Hepatocyte (in vitro differentiated cells): Measurements from ENCODE around the gene TNS3. TPM values are rescaled to one million over a fixed set of nuclear protein-coding genes. Genes with fewer than 3 reads are reported as not detected.

Experiments
- DNase-seq: peaks from one replicate; pipeline ENCODE4 v3.0.0-alpha.2; 2016; ENCODE audit warnings: low spot score
- H2AFZ ChIP-seq: fragments of 200-600 bp; sonication (generic); 2 replicates; pipeline ENCODE4 v1.6.0; 2016; ENCODE audit warnings: antibody characterized with exemption, mild to moderate bottlenecking
- H3K27ac ChIP-seq: fragments of 200-600 bp; sonication (generic); 2 replicates; pipeline ENCODE4 v1.5.1; 2016; ENCODE audit warnings: mild to moderate bottlenecking
- H3K27me3 ChIP-seq: fragments of 200-600 bp; sonication (generic); 2 replicates; pipeline ENCODE4 v1.6.1; 2016
- H3K36me3 ChIP-seq: fragments of 200-600 bp; sonication (generic); replicated peaks from 2 replicates; pipeline ENCODE4 v1.5.1; 2016; ENCODE audit warnings: low read depth; ENCODE audit not compliant: insufficient read depth
- H3K4me1 ChIP-seq: fragments of 200-600 bp; sonication (generic); 2 replicates; pipeline ENCODE4 v1.5.1; 2016; ENCODE audit warnings: mild to moderate bottlenecking, moderate library complexity; ENCODE audit not compliant: insufficient read depth
- H3K4me2 ChIP-seq: fragments of 200-600 bp; sonication (generic); 2 replicates; pipeline ENCODE4 v1.6.0; 2016
- H3K4me3 ChIP-seq: fragments of 200-600 bp; sonication (generic); 2 replicates; pipeline ENCODE4 v1.5.1; 2016; ENCODE audit warnings: mild to moderate bottlenecking
- H3K79me2 ChIP-seq: fragments of 200-600 bp; sonication (generic); 2 replicates; pipeline ENCODE4 v1.6.0; 2017; ENCODE audit warnings: mild to moderate bottlenecking
- H3K9me2 ChIP-seq: fragments of 200-600 bp; sonication (generic); replicated peaks from 2 replicates; pipeline ENCODE4 v1.6.0; 2017; ENCODE audit warnings: mild to moderate bottlenecking; ENCODE audit not compliant: insufficient read depth
- H3K9me3 ChIP-seq: fragments of 200-600 bp; sonication (generic); 2 replicates; pipeline ENCODE4 v1.5.1; 2016; ENCODE audit warnings: low read depth, mild to moderate bottlenecking
- H4K20me1 ChIP-seq: fragments of 200-600 bp; sonication (generic); 2 replicates; pipeline ENCODE4 v1.6.0; 2016; ENCODE audit warnings: mild to moderate bottlenecking; ENCODE audit not compliant: insufficient read depth, poor library complexity, severe bottlenecking
- EZH2 ChIP-seq: fragments of 200-600 bp; sonication (generic); IDR thresholded peaks from 2 replicates; pipeline ENCODE4 v1.6.1; 2016; ENCODE audit warnings: antibody characterized with exemption, mild to moderate bottlenecking, borderline replicate concordance
- EZH2phosphoT487 ChIP-seq: fragments of 200-600 bp; sonication (generic); IDR thresholded peaks from one replicate; pipeline ENCODE4 v1.6.1; 2018; ENCODE audit warnings: antibody characterized with exemption, mild to moderate bottlenecking, low read depth, moderate library complexity; ENCODE audit not compliant: unreplicated experiment, severe bottlenecking
- WGBS: methylation state at CpG from one replicate; pipeline ENCODE4 v1.1.6; 2016; ENCODE audit warnings: low lambda C conversion rate; ENCODE audit errors: missing lambda C conversion rate; 5-methylcytosine and 5-hydroxymethylcytosine counted together
- polyA plus RNA-seq: library from polyadenylated mRNA; unstranded; fragments of >200 nt; fragmentation: Nextera tagmentation; extraction: Ambion mirVana; gene quantifications from 2 replicates; pipeline ENCODE4 v1.2.1, GENCODE V29; 2016
- total RNA-seq: library from RNA; depleted of rRNA; stranded (reverse); fragments of >200 nt; gene quantifications from 2 replicates; pipeline ENCODE4 v1.2.3, GENCODE V29; 2014
- TF ChIP-seq, protein P1 (sequence below): fragments of 200-600 bp; sonication (generic); IDR thresholded peaks from 2 replicates; pipeline ENCODE4 v1.5.1; 2016; ENCODE audit warnings: antibody characterized with exemption, mild to moderate bottlenecking; ENCODE audit not compliant: poor library complexity

TNS3 gene
- total and polyA plus RNA-seq, 2 experiments from 2014 or later, result 30.0 to 73.3 TPM

DNA sequence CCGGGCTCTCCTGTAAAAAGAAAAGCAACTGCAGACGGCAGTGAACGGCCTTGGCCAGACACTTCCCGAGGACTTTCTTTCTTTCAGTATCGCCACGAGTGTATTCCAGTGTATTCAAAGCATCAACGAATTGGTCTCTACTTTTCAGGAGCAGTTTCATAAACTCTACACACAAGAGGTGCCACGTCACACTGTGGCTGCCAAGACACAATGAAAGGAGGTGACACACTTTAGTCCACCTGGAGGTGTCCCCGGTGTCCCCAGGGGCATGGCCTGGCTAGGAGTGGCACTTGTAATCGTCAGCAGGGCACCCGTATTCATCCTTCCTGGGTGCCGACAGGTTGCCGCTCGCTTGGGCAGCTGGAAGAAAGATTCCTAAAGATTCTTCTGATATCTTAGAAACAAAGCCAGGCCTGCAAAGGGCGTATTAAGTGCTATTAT lies 5.0 kb downstream of the TNS3 start:
- H3K4me3 ChIP-seq, result no peak overlapping the region
- no peaks in the 10 kb centered on the region for H4K20me1 ChIP-seq
- WGBS, result 46% methylated on average over 15 of the region's 15 CpGs
- peak overlapping the region; percentile 100 for H3K27ac ChIP-seq
- no peaks in the 10 kb centered on the region for H3K36me3 ChIP-seq
- no peaks in the 10 kb centered on the region for H3K9me2 ChIP-seq
- DNase-seq, result no peak
- peaks cover 81% of the 10 kb centered on the region for H3K4me1 ChIP-seq
- no peaks in the 10 kb centered on the region for H3K9me3 ChIP-seq
- peak overlapping the region; percentile 69 for H3K4me2 ChIP-seq
- no peak overlapping the region for H2AFZ ChIP-seq
- H3K27me3 ChIP-seq, result no peaks in the 10 kb centered on the region
- peaks cover 77% of the 10 kb centered on the region for H3K79me2 ChIP-seq
- TF ChIP-seq EZH2 (no peak), EZH2phosphoT487 (no peak)
- TF ChIP-seq, protein P1, sequence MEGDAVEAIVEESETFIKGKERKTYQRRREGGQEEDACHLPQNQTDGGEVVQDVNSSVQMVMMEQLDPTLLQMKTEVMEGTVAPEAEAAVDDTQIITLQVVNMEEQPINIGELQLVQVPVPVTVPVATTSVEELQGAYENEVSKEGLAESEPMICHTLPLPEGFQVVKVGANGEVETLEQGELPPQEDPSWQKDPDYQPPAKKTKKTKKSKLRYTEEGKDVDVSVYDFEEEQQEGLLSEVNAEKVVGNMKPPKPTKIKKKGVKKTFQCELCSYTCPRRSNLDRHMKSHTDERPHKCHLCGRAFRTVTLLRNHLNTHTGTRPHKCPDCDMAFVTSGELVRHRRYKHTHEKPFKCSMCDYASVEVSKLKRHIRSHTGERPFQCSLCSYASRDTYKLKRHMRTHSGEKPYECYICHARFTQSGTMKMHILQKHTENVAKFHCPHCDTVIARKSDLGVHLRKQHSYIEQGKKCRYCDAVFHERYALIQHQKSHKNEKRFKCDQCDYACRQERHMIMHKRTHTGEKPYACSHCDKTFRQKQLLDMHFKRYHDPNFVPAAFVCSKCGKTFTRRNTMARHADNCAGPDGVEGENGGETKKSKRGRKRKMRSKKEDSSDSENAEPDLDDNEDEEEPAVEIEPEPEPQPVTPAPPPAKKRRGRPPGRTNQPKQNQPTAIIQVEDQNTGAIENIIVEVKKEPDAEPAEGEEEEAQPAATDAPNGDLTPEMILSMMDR, result no peak

DNA sequence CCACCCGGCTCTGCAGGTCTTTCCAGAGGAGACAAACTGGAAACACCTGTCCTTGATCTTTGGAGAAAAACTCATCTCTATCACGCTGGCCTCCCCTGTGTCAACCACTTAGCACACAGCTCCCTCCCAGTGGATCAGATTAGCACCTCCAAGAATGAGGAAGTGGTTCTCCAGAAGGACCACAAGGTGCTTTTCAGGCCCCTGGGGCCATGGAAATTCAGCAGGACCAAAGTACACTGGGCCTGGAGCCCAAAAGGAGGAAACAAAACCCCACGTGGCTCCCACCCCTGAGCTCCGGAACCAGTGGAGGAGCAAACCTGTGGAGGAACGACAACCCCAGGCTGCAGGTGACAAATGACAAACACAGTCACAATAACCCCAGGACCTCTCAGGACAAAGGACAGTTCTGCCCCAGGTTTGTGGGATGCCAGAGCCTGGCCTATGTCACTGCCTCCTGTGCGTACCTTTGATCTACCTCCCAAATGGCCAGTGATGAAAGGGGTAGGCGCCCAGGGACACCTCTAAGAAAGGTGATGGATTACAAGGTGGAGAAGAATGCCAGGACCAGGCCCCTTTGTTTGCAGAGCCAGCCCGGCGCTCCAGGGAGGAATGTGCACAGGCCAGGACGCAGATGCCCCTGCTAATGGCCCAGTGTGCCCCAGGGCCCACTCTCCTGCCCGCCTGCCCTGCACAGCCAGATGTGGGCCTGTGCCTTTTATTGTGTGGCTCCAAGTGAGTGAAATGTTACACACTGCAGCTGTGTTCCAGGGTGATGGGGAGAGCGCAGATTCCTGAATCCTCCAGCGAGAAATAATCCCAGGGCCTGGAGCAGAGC lies 5.7 kb downstream of the TNS3 start:
- Histone ChIP-seq H3K4me2 (peak overlapping the region; percentile 69), H3K9me3 (no peaks in the 10 kb centered on the region), H3K4me3 (no peak overlapping the region), H3K79me2 (peaks cover 77% of the 10 kb centered on the region), H3K9me2 (no peaks in the 10 kb centered on the region), H3K27ac (peak overlapping the region; percentile 100), H3K36me3 (no peaks in the 10 kb centered on the region), H3K4me1 (peaks cover 88% of the 10 kb centered on the region), H3K27me3 (no peaks in the 10 kb centered on the region), H2AFZ (no peak overlapping the region), H4K20me1 (no peaks in the 10 kb centered on the region)
- DNase-seq, result peak; percentile 78
- TF ChIP-seq, protein P1, result no peak
- TF ChIP-seq EZH2phosphoT487, result no peak
- TF ChIP-seq EZH2, result no peak
- 35% methylated on average over 13 of the region's 13 CpGs for WGBS

DNA sequence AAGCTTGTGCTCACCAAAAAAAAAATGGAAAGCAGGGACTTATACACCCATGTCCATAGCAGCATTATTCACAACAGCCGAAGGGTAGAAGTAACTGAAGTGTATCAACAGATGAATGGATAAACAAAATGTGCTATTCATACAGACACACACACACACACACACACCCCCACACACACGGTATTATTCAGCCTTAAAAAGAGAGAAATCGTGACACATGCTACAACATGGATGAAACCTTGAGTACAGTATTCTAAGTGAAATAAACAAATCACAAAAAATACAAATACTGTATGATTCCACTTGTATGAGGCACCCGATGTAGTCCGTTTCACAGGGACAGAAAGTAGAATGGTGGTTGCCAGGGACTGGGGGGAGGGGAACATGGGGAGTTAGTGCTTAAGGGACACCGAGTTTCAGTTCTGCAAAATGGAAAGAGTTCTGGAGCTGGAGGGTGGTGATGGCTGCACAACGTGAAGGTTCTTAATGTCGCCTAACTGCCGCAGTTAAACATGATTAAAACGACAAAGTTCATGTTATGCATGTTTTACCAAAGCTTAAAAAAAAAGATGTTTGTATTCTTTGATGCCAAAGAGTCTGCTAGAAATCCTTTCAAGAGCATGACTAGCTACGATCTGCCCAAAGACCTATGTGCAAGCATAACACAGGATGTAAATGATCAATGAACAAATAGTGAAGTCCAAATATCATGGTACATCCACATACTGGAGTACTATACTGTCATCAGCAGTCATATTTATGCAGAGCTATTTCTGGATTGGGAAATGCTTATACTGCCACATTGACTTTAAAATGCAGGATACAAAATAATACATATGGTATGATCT lies 7.2 kb downstream of the TNS3 start:
- no peak for DNase-seq
- TF ChIP-seq EZH2phosphoT487, result no peak
- TF ChIP-seq EZH2, result no peak
- TF ChIP-seq, protein P1, result no peak
- peak overlapping the region; percentile 100 for H3K27ac ChIP-seq
- no peaks in the 10 kb centered on the region for H3K36me3 ChIP-seq
- H3K27me3 ChIP-seq, result no peaks in the 10 kb centered on the region
- H3K79me2 ChIP-seq, result peaks cover 77% of the 10 kb centered on the region
- no peak overlapping the region for H2AFZ ChIP-seq
- H3K9me3 ChIP-seq, result no peaks in the 10 kb centered on the region
- H3K4me1 ChIP-seq, result peaks cover 95% of the 10 kb centered on the region
- 49% methylated on average over 11 of the region's 11 CpGs for WGBS
- no peak overlapping the region for H3K4me3 ChIP-seq
- H3K9me2 ChIP-seq, result no peaks in the 10 kb centered on the region
- H4K20me1 ChIP-seq, result no peaks in the 10 kb centered on the region
- peak overlapping the region; percentile 64 for H3K4me2 ChIP-seq
